ENCODE data around the gene NUMA1.

NUMA1 gene

DNA sequence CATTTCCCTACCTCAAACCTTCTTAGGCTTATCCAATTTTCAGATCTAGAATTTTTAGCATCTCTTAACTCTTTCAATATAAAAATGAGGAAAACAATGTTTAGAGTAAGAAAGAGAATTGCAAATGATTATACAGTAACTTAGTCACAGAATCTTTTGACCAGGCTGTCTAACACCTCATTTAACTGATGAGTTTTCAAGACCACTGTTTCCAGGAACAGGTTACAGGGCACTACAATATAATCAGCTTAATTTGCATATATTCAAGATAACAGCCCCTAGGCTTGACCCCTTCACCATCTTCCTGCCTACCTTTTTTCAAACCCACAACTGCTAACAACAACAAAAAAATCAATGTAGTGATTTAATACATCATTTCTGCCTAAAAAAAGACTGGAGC lies 12.7 kb downstream of the NUMA1 start:
- no peak for DNase-seq (ENCODE audit: low spot score)

DNA sequence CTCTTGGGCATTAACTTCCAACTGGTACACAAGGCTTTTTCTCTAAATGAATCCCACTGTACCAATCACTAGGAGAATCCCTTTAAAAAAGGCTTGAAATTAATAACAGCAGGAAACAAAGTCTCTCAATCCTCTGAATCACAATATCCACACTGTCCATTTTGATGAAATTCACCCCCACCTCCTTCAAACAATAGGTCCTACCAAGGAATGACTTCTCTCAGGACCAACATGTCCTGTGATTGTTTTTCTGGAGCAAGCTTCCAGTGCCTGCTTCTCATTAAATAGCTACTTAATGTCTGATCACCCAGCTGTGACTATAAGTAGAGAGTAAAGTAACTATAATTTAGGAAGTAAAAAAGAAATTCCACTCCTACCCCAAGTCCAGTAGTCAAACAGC lies 13.1 kb downstream of the NUMA1 start:
- DNase-seq (ENCODE audit: low spot score): no peak

DNA sequence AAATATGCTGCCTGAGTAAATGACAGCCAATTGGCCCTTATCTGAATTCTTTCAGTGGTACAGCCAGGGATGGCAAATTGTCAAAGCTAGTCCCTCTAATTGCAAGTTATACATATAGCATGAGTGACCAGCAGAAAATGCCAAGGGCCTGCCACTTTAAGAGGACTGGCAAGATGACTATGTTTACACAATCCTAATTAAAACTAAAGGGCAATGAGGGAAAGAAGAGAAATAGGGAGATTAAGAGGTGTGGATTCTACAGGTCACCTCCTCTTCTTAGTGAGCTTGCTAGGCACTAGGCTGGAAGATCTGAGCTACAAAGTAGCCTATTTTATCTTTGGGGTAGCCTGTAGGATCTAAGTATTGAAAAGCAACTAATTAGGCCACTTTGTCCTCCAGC lies 13.5 kb downstream of the NUMA1 start:
- no peak for DNase-seq (ENCODE audit: low spot score)

- no peak for DNase-seq (ENCODE audit: low spot score)
Measured at GRCh38 chr11:72061739-72062396, 18.5 kb downstream of the NUMA1 start.

- DNase-seq (ENCODE audit: low spot score): no peak
Measured at GRCh38 chr11:72058416-72059034, 21.8 kb downstream of the NUMA1 start.

- DNase-seq (ENCODE audit: low spot score): no peak
Measured at GRCh38 chr11:72048766-72049460, 31.4 kb downstream of the NUMA1 start.

DNA sequence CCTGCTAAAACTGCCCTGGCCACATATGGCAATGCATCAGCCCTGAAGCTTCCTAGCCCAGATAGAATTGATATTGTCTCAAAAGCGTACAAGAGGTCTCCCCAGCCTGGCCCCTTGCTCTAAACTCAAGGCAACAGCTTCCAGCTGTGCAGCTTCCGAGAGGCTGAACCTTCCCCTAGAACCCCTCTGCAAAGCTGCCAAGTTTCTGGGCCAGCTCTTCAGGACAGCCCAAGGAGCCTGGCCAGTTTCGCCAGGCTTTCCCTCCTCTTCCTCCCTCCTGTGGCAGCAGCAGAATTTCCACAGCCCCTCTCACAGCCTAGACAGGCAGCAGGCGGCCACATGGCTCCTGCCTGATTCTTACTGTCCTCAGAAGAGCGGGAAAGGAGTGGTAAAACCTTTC lies 34.5 kb downstream of the NUMA1 start:
- no peak for DNase-seq (ENCODE audit: low spot score)

- no peak for DNase-seq (ENCODE audit: low spot score)
Measured at GRCh38 chr11:72042064-72042745, 38.1 kb downstream of the NUMA1 start.

DNA sequence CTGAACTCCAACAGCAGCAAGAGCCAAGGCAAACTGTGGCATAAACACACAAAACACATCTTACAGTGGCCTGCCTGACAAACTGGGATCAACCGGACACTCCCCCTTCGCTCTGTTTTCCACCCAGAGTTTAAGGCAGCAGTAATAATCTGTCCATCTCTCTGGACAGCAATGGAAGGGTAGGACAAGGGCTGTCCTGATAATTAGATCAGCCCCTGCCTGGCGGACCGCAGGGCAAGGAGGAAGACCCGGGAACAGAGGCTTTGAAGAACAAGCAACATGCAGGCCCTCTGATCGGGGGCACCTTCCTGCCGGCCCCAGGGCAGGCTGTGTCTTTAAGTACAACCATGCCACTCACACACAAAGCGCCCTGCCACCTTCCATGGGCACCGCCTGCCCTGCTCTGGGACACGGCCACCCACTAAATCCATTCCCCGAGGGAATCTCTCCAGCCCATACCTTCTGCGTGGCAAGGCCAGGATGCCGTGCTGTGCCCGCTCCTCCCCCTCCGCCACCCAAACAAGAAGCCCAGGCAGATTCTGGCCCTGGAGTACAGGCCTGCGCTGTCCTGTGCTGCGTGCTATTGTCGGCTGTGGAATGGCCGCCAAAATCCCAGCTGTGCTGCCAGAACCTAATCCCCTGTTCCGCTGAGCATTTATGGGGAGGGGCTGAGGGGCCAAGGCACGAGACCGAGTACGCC lies 38.8 kb downstream of the NUMA1 start:
- no peak for DNase-seq (ENCODE audit: low spot score)

- no peak for DNase-seq (ENCODE audit: low spot score)
Measured at GRCh38 chr11:72040491-72041363, 39.6 kb downstream of the NUMA1 start.

GRCh38 chr11:72039856-72040401 lies 40.4 kb downstream of the NUMA1 start:
- DNase-seq (ENCODE audit: low spot score): no peak

DNA sequence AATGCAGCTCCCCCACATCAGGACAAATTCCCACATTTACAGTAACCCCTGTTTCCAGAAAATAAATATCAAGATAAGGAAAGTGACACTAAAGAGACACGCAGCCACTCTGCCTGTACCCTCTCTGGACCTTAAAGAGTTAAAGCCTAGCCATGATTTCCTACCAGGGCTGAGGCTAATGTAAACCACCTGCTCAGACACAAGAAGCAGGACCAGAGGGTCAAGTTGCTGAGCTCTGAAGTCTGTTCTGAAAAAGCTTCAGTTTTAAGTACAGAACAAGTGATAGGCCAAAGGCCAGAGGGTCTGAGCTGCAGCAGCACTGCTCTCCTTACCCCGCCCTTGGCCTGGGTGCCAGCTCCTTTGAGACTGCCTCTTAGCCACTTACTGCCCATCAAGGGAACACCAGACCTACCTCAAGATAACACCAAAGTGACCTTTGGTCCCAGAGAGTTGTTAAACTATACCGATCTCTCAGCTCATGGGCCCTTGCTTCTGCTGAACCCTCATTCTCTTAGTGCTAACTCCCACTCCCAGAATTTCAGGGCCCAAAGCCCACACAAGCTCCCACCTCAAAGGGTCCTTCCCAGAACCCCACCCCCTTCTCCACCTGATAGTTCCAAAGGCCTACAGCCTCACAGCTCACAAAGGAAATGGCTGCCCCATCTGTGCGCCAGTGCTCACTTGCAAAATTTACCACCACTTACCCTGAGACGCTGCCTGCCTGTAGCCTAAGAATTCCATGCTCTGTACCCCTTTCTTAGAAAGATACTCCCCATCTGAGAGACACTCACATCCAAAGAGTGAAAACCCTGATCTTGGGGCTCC lies 41.1 kb downstream of the NUMA1 start:
- no peak for DNase-seq (ENCODE audit: low spot score)

GRCh38 chr11:72038491-72038890 lies 41.9 kb downstream of the NUMA1 start:
- DNase-seq (ENCODE audit: low spot score): no peak

DNA sequence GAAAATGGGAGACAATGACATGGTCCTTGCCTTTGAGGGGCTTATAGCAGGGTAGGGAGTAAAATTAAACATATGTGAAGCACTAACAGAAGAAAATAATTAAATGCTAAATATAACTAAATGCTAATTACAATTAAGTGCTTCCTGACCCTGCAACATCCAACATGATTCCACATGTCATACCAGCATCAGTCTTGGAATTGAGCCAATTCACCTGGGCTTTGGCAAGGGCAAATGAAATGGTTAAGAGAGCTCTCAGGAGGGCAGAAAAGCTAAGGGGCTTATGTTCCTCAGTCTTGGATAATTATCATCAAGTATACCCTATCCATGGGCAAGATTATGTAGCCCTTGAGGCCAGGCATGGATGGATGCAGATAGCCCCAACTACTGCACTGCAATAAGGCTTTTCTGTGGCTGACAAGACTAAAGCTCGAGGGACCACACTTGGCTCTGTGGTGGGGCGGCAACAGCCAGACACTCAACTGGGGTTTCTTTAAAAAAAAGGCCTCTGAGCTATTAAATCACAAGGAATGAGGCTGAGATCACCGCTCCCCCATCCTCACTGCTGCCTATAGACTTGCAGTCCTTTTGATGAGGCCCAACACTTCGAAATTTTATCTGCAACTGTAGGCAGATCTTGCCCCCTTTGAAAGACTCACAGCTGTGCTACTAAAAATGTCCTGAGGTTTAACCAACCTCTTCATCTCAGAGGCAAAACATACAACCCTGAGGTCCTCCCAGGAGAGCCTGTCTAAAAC lies 42.6 kb downstream of the NUMA1 start:
- DNase-seq (ENCODE audit: low spot score): no peak

DNA sequence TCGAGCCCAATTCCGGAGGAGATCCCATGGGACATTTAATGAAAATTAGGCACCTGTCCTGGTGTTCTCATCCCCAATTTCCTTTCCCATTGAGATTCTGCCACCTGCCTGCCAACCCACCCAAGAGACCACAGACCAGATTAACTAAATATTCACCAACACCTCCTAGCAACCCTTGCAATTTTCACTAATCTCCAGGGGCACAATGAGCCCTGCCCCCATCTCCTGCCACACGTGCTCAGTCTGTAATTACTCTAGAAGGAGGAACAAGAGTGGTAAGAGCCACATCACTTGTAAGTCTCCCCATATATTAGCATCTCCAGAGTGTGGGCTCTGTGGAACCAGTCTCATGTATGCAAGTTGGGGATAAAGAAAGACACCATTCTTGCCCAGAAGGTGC lies 43.7 kb downstream of the NUMA1 start:
- DNase-seq (ENCODE audit: low spot score): no peak

DNA sequence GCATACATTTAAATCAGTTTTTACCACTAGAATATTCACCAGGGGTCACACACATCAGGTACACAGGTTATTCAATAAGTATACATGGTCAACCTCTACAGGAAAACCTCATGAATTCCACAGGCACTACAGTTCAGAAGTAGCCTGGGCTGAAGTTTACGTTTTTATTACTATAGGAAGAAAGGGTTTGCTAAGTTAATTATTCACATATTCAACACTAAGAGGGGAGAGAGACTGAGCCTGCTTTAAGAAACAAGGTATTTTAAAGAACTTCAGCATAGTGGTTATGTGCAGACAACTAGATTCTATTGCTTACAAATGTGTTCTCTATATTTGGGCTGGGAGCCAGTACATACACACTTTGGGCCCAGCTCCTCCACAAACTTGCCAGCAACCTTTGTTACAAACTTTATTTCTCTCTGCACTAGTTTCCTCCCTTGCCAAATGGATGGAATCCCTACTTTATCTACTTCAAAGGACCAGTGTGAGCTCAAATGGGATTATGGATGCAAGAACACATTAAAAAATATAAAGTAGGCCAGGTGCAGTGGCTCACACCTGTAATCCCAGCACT lies 49.8 kb downstream of the NUMA1 start:
- no peak for DNase-seq (ENCODE audit: low spot score)

- DNase-seq (ENCODE audit: low spot score): no peak
Measured at GRCh38 chr11:72026090-72026489, 54.3 kb downstream of the NUMA1 start.

DNA sequence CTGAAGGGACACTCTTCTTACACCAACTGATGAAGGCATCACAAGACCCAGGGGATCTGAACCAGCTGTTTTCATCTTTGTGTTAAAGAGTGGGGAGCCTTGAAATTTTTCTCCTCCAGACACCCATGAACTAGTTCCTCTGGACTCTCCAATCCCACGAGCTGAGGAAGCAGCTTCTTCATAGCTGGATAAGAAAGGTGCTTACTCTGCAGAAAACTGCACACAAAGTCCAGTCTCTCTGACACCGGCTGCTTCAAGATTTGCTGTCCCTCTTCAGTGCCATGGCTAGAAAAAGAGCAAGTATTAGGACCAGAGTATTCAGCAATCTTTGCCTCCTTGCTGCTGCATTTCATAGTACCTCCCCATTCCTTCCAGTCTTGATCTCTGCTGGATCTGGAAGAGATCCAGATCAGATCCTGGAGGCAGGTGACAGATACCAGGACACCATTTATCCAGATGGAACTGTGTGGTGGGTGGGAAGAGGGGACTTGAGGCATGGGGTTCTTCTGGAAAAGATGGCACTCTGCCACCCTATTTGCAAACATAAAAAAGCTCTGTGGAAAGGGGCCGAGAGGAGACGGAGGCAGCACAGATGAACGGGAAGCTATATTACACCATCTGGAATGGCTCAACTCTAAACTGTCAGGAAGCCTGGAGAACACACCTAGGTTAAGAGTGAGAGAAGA lies 56.1 kb downstream of the NUMA1 start:
- no peak for DNase-seq (ENCODE audit: low spot score)

Measured in HuH-7 (cell line).